T follicular helper cell (primary cell): Measurements from ENCODE around the gene ANKRD40.
"Not testable (repeated sequence)": the region's sequence is repeated elsewhere in the genome, so short reads cannot be mapped to it uniquely, and the experiment has no call there.

Experiments used
- DNase-seq: peaks from one replicate; pipeline ENCODE4 v3.0.0-alpha.2; 2020; ENCODE audit warnings: low read depth

Gene ANKRD40

DNA sequence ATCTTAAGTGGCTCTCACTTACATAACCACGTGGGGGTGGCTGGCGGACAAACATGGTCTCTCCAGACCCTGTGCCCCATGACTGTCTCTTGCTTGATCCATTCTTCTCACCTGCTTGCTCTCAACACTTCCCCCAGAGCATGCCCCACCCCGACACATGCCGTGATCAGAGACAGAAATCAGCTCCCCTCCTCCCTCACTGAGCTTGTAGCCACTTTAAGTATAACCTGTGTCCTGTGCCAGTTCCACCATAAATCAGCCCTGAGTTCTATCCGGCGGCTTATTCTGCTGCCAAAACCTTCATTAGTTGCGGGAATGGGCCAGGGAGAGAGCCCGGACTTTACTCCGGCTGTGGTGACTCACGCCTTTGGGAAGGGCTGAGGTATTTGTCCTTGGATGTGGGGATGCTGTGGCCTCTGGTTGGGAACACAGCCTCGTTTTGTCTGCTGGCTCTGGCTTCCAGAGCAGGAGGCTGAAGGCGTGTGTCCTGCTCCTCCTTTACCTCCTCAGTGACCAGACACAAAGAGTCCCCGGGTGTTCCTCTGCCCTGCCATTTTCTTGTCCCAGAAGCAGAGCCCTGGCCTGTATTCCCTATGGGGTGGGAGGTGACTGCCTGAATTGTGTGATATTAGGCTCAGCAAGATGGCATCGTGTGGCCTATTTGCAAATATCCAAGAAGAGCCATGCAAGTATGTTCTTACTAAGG, 21.1 kb downstream of the ANKRD40 start:
- DNase-seq = no peak

DNA sequence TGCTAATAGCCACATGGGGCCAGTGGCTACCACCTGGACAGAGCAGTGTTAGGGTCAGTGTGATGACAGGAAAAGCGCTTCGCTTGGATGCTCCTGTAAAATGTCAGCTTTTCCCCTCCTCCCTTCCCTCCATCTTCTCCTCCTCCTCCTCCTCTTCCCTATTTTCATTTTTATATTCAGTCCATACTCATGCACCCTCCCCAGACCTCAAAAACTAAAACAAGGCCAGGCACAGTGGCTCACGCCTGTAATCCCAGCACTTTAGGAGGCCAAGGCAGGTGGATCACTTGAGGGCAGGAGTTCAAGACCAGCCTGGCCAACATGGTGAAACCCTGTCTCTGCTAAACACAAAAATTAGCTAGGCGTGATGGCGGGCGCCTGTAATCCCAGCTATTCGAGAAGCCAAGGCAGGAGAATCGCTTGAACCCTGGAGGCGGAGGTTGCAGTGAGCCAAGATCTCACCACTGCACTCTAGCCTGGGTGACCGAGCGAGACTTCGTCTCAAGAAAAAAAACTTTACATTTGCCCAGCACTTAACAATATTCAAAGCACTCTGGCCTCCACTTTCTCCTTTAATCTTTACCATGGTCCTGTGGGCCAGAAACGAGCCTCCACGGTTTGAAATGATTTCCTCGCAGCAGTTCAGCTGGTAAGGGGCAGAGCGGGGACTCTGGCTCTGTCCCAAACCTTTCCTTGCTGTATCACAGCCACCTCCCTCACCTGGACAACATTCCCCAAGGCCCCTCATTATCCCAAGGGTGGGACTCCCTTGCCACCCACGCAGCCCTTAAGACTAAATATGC, 21.8 kb downstream of the ANKRD40 start:
- DNase-seq = no peak

DNA sequence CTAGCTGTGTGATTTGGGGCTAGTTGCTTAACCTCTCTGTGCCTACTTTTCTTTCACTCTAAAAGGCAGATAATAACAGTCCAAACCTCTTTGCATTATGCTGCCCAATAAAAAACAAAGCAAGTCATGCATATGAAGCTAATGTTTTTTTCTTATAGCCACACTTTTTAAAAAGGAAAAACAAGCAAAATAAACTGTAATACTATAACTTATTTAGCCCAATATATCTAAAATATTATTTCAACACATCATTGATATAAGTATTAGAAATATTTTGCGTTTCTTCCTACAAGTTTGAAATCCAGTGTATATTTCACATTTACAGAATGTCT, 22.4 kb downstream of the ANKRD40 start:
- DNase-seq = no peak

DNA sequence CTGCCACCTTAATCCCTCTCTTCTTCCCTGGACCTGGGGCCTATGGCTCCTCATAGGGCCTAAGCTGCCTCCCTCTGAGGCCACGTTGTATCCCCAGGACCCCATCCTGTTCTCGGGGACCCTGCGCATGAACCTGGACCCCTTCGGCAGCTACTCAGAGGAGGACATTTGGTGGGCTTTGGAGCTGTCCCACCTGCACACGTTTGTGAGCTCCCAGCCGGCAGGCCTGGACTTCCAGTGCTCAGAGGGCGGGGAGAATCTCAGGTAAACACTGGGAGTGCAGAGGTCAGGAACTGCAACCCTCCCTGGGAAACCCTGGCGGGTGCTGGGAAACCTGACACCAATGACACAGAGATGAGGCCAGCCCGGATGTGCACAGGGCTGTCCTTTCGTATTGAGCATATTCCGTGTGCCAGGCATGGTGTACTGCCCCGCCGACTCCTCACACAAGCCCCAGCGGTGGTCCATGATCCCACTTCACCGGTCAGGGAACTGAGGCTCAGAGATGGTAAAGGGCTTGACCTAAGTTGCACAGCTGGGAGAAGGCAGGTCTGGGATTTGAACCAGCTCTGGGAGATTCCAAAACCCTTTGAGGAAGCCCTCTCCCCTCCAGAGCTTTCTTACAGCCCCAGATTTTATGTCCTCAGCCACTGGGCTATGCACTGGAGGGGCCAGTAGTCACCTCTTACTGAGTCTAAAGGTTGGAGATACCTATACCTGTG, 22.9 kb downstream of the ANKRD40 start:
- no peak for DNase-seq

DNA sequence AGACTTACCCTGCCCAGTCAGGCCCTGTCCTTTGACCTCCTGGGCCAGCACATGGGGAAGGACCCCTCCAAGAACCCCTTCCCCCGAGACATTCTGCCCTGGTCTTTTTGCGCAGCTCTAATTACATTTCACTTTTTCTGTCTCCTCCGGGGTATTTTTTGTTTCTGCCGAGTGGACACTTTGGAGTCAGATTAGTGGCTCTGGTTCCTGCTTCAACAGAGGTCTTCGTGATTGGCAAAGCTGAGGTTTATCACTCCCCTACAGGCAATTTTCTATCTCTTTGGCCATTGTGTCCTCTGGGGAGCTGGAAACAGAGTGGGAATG, 23.5 kb downstream of the ANKRD40 start:
- no peak for DNase-seq

- DNase-seq = no peak
Observed at GRCh38 chr17:50683434-50684287, 24.1 kb downstream of the ANKRD40 start.

GRCh38 chr17:50682938-50683337, 24.8 kb downstream of the ANKRD40 start:
- no peak for DNase-seq

DNA sequence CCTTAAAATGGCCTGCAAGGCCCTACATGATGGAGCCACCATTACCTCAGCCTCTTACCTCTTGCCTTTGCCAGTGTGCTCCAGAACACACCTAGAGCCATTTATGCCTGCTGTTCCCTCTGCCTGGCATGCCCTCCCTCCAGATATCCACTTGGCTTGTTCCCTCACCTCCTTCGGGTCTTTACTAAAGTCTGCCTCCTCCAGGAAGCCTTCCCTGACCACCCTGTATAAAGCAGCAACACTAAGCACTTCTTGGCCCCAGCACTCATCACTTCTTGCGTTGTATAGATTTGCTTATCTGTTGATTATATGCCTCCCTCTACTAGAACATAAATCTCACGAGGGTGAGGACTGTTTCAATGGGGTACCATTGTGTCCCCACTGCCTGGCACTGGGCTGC, 25.3 kb downstream of the ANKRD40 start:
- no peak for DNase-seq

- DNase-seq = no peak
Observed at GRCh38 chr17:50681263-50682200, 26.2 kb downstream of the ANKRD40 start.

DNA sequence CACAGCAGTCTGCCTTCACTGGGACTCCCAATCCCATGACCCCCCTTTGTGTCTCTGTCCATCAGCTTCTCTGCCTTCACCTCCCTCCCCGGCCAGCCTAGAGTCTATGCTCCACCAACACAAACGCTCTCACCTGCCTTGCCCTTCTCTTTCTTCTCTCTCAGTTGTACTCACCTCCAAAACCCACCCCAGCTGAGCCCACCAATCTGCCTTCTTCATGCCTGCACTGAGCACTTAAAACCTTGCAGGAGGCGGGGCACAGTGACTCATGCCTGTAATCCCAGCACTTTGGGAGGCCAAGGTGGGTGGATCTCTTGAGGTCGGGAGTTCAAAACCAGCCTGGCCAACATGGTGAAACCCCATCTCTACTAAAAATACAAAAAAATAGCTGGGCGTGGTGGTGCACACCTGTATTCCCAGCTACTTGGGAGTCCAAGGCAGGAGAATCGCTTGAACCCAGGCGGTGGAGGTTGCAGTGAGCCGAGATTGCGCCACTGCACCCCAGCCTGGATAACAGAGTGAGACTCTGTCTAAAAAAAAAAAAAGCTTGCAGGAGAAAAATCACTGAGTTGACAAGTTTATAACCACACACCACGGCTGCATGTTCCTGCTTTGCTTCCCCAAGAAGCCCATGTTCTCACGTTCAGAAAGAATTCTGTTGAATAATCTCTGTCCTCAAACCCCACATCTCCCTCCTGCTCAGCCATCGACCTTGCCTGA, 27.0 kb downstream of the ANKRD40 start:
- not testable (repeated sequence) for DNase-seq

- DNase-seq = no peak
Observed at GRCh38 chr17:50680126-50680525, 27.6 kb downstream of the ANKRD40 start.

DNA sequence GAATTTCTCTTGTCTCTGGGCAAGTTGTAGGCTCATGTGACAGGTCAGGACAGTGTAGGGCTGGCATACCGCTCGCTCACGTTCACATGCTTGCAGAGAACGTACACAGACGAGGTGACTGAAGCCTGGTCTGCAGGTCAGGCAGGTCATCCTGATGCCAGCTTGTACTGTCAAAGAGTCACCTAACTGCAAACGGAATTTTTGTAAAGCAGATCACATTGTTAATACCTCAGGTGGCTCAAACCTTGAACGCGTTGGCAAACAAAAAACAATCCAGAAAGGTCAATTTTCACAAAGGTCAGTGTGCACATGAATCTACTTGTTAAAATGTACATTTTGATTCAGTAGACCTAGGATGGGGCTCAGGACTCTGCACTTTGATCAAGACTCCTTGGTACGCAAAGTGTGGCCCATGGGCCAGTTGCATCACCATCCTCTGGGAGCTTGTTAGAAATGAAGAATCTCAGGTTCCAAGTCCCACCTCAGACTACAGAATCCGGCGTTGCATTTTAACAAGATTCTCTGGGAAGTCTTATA, 28.6 kb downstream of the ANKRD40 start:
- no peak for DNase-seq

DNA sequence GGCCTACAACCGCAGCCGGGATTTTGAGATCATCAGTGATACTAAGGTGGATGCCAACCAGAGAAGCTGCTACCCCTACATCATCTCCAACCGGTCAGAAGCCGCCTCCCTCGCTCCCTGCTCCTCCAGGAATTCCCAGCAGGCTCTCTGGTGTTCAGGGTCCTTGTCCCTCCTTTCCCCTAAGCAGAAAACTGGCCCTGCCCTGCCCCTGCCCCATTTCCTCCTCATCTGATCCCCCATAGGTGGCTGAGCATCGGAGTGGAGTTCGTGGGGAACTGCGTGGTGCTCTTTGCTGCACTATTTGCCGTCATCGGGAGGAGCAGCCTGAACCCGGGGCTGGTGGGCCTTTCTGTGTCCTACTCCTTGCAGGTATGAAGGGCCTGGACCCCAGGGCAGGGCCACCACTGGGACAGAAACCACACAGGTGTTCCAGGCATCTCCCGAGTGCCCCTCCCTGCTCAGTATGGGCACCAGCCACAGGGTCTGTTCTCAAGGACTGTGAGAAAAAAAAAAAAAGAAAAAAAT, 29.8 kb downstream of the ANKRD40 start:
- DNase-seq = no peak

DNA sequence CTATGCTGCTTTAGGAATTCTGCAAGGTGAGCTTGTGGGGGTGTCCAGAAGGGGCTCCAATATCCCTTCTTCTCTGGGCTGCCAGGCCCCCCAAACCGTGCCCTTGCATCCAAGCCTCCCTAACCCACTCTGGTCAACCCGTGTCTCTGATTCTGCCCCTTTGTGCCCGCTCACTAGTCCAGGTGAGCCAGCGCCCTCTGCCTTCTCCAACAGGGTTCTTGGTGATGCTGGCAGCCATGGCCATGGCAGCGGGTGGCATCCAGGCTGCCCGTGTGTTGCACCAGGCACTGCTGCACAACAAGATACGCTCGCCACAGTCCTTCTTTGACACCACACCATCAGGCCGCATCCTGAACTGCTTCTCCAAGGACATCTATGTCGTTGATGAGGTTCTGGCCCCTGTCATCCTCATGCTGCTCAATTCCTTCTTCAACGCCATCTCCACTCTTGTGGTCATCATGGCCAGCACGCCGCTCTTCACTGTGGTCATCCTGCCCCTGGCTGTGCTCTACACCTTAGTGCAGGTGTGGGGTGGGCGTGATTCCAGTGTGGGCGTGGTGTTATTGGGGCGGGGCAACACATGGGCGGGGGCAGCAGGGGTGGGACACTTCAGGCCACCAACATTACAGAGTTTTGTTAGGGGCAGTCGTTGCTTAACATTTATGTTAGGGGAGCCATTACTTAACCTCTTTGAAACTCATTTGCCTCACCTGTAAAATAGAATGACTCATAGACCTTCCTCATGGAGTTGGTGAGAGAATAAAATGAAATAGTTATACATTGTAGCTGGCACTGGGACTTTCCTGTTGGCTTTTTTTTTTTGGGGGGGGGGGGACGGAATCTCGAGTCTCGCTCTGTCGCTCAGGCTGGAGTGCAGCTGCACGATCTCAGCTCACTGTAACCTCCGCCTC, 31.4 kb downstream of the ANKRD40 start:
- DNase-seq = no peak

GRCh38 chr17:50675627-50676026, 32.1 kb downstream of the ANKRD40 start:
- DNase-seq = no peak

DNA sequence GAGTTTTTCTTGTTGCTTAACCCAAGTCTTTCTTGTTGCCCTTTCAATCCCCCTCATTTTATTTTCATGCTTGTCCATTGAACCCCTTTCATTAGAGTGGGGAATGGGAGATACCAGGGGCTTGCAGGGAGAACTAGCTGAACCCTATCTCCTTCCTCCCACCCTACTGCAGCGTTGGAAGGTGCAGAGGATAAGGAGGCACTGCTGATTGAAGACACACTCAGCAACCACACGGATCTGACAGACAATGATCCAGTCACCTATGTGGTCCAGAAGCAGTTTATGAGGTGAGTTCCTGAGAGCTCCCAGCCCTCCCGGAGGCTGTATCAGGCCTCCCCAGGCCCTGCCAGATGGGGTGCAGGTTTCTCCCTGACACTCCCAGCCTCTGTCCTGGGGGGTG, 32.5 kb downstream of the ANKRD40 start:
- no peak for DNase-seq

DNA sequence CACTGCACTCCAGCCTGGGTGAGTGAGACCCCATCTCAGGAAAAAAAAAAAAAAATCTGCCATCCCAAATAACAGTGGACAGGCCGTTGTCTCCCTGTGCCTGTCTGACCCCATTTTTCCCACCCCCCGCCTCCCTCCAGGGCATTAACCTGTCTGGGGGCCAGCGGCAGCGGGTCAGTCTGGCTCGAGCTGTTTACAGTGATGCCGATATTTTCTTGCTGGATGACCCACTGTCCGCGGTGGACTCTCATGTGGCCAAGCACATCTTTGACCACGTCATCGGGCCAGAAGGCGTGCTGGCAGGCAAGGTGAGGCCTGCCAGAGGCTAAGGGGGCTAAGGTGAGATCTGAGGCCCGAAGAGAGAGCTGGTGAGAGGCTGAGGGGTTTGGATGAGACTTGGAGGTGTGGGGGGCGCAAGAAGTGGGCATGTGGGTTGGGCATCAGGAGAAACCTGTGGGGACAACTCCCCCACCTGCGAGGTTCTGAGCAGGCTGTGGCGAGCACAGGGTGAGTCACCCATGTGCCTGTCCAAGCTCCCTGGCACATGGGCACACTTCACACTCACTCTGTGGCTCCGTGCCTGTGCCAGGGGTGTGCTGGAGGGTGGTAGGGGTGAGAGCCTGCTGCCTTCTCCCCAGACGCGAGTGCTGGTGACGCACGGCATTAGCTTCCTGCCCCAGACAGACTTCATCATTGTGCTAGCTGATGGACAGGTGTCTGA, 34.7 kb downstream of the ANKRD40 start:
- no peak for DNase-seq

GRCh38 chr17:50672071-50672470, 35.6 kb downstream of the ANKRD40 start:
- DNase-seq = no peak
